ENCODE measurements around the gene DENND5B.

- TF ChIP-seq, protein P1, sequence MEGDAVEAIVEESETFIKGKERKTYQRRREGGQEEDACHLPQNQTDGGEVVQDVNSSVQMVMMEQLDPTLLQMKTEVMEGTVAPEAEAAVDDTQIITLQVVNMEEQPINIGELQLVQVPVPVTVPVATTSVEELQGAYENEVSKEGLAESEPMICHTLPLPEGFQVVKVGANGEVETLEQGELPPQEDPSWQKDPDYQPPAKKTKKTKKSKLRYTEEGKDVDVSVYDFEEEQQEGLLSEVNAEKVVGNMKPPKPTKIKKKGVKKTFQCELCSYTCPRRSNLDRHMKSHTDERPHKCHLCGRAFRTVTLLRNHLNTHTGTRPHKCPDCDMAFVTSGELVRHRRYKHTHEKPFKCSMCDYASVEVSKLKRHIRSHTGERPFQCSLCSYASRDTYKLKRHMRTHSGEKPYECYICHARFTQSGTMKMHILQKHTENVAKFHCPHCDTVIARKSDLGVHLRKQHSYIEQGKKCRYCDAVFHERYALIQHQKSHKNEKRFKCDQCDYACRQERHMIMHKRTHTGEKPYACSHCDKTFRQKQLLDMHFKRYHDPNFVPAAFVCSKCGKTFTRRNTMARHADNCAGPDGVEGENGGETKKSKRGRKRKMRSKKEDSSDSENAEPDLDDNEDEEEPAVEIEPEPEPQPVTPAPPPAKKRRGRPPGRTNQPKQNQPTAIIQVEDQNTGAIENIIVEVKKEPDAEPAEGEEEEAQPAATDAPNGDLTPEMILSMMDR (IDR thresholded peaks at IDR 0.05 in 8 of 11, conservative IDR thresholded peaks at IDR 0.05 in 3 of 11): no peak
- no peak for TF ChIP-seq POLR2AphosphoS5 (IDR thresholded peaks at IDR 0.05)
These were observed 21.9 kb upstream of the DENND5B start for GRCh38 chr12:31612819-31613218.
